Measurements from ENCODE around the gene RBFOX1. TPM values are rescaled to one million over a fixed set of nuclear protein-coding genes. Genes with fewer than 3 reads are reported as not detected.

The RBFOX1 gene
- total and polyA plus RNA-seq, 10 of the 15 experiments (the other 5 are each of a cell fraction or from before 2014, with no cell fraction given): 0.87 TPM; not detected in 9

- TF ChIP-seq, protein P1, sequence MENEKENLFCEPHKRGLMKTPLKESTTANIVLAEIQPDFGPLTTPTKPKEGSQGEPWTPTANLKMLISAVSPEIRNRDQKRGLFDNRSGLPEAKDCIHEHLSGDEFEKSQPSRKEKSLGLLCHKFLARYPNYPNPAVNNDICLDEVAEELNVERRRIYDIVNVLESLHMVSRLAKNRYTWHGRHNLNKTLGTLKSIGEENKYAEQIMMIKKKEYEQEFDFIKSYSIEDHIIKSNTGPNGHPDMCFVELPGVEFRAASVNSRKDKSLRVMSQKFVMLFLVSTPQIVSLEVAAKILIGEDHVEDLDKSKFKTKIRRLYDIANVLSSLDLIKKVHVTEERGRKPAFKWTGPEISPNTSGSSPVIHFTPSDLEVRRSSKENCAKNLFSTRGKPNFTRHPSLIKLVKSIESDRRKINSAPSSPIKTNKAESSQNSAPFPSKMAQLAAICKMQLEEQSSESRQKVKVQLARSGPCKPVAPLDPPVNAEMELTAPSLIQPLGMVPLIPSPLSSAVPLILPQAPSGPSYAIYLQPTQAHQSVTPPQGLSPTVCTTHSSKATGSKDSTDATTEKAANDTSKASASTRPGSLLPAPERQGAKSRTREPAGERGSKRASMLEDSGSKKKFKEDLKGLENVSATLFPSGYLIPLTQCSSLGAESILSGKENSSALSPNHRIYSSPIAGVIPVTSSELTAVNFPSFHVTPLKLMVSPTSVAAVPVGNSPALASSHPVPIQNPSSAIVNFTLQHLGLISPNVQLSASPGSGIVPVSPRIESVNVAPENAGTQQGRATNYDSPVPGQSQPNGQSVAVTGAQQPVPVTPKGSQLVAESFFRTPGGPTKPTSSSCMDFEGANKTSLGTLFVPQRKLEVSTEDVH (IDR thresholded peaks at IDR 0.05; ENCODE audit: low read depth, partially characterized antibody): no peak
- TF ChIP-seq TARDBP (IDR thresholded peaks at IDR 0.05; ENCODE audit: borderline replicate concordance) (no peak), MTA3 (IDR thresholded peaks at IDR 0.05; ENCODE audit: borderline replicate concordance, low read length) (no peak)
- TF ChIP-seq, protein P2, sequence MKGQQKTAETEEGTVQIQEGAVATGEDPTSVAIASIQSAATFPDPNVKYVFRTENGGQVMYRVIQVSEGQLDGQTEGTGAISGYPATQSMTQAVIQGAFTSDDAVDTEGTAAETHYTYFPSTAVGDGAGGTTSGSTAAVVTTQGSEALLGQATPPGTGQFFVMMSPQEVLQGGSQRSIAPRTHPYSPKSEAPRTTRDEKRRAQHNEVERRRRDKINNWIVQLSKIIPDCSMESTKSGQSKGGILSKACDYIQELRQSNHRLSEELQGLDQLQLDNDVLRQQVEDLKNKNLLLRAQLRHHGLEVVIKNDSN (IDR thresholded peaks at IDR 0.05; ENCODE audit: borderline replicate concordance, extremely low read length, insufficient read depth, low read depth, low read length): no peak
Measured at GRCh38 chr16:7330709-7331108, 1.9 kb upstream of the RBFOX1 start (continued).

DNA sequence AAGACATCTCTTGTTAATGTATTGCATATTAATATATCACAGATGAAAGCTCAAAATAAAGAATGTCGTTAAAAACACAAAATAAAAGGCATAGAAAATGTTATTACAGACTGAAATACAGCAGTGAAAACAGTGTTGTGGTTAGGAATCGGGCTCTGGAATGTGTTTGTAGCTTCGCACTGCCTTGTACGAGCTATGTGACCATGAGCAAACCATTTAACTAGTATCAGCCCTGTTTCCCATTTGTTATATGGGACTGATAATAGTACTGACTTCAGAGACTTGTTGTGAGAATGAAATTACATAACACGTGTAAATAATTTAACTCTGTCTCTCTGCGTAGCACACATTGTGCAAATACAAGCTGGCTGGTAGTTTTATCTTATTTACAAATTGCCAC, 648 bp upstream of the RBFOX1 start:
- H3K4me2 ChIP-seq (ENCODE audit: control insufficient read depth, insufficient read depth): no peak overlapping the region
- H3K27me3 ChIP-seq (replicated peaks in 1 of 2; ENCODE audit: control insufficient read depth in 2 of 2, insufficient read depth in 2 of 2, low read length in 1 of 2): no peaks in the 10 kb centered on the region
- ATAC-seq: no peak
- intact Hi-C loops (cut with micrococcal nuclease; ENCODE audit: unreplicated experiment) (no loop called here), in situ Hi-C loops (cut with MboI) (no loop called here)
- RAD21 ChIA-PET (ENCODE audit: unreplicated experiment): no interaction called here
- SMC1A ChIA-PET (ENCODE audit: uncharacterized antibody, unreplicated experiment): no interaction called here
- WGBS (ENCODE audit: insufficient coverage, insufficient replicate concordance, low lambda C conversion rate, missing lambda C conversion rate): 14% methylated on average over 6 of the region's 6 CpGs
- POLR2A ChIA-PET: no interaction called here
- H2AFZ ChIP-seq (ENCODE audit: control insufficient read depth, low read depth, low read length): no peak overlapping the region
- BruUV-seq (replicated peaks): no TSS peak
- H3K27ac ChIP-seq (ENCODE audit: control insufficient read depth, insufficient read depth): no peak overlapping the region
- H3K4me3 ChIP-seq: no peak overlapping the region
- CTCF ChIA-PET: no interaction called here
- no peak for DNase-seq (ENCODE audit: low read depth, low spot score)
- no peaks in the 10 kb centered on the region for H3K36me3 ChIP-seq (ENCODE audit: control insufficient read depth in 2 of 2, insufficient read depth in 2 of 2, low read length in 1 of 2)
- no peaks in the 10 kb centered on the region for H3K79me2 ChIP-seq (ENCODE audit: control insufficient read depth, insufficient read depth, low read length)
- H3K9ac ChIP-seq (ENCODE audit: control insufficient read depth, insufficient read depth, low read length): no peak overlapping the region
- FAIRE-seq: no peak
- no peaks in the 10 kb centered on the region for H3K4me1 ChIP-seq (ENCODE audit: control insufficient read depth, insufficient read depth, low read length)
- no peaks in the 10 kb centered on the region; the same call in 1 of the 3 replicates for H3K9me3 ChIP-seq (replicated peaks; ENCODE audit: control insufficient read depth, insufficient read depth, low read length)
- no peaks in the 10 kb centered on the region for H4K20me1 ChIP-seq (ENCODE audit: control insufficient read depth, insufficient read depth)
- TF ChIP-seq CREB1 (IDR thresholded peaks at IDR 0.05; ENCODE audit: low read depth): no peak
- TF ChIP-seq MYC (IDR thresholded peaks at IDR 0.05; ENCODE audit: insufficient read depth, insufficient read length, insufficient replicate concordance, low read length, severe bottlenecking): no peak
- no peak for TF ChIP-seq RBBP5 (conservative IDR thresholded peaks at IDR 0.05)
- no peak for TF ChIP-seq WRNIP1 (IDR thresholded peaks at IDR 0.05; ENCODE audit: borderline replicate concordance, low read depth, low read length)
- TF ChIP-seq IKZF2 (IDR thresholded peaks at IDR 0.05): no peak
- no peak for TF ChIP-seq ATF7 (IDR thresholded peaks at IDR 0.05; ENCODE audit: low read depth)
- no peak for TF ChIP-seq TCF3 (IDR thresholded peaks at IDR 0.05; ENCODE audit: borderline replicate concordance, insufficient read depth, low read depth, low read length)
- TF ChIP-seq, protein P3, sequence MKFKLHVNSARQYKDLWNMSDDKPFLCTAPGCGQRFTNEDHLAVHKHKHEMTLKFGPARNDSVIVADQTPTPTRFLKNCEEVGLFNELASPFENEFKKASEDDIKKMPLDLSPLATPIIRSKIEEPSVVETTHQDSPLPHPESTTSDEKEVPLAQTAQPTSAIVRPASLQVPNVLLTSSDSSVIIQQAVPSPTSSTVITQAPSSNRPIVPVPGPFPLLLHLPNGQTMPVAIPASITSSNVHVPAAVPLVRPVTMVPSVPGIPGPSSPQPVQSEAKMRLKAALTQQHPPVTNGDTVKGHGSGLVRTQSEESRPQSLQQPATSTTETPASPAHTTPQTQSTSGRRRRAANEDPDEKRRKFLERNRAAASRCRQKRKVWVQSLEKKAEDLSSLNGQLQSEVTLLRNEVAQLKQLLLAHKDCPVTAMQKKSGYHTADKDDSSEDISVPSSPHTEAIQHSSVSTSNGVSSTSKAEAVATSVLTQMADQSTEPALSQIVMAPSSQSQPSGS (IDR thresholded peaks at IDR 0.05; ENCODE audit: low read length): no peak
- TF ChIP-seq ZNF217 (IDR thresholded peaks at IDR 0.05): no peak
- no peak for TF ChIP-seq MYB (IDR thresholded peaks at IDR 0.05; ENCODE audit: borderline replicate concordance, low read depth, low read length)
- TF ChIP-seq IKZF1 (conservative IDR thresholded peaks at IDR 0.05): no peak
- TF ChIP-seq CBFB (IDR thresholded peaks at IDR 0.05; ENCODE audit: low read depth): no peak
- TF ChIP-seq FOXK2 (IDR thresholded peaks at IDR 0.05): no peak
- TF ChIP-seq NFYA (IDR thresholded peaks at IDR 0.05; ENCODE audit: borderline replicate concordance, low read depth, low read length): no peak
- no peak for TF ChIP-seq KAT2A (conservative IDR thresholded peaks at IDR 0.05; ENCODE audit: control insufficient read depth, low read depth, low read length)
- TF ChIP-seq MTA3 (IDR thresholded peaks at IDR 0.05; ENCODE audit: borderline replicate concordance, low read length): no peak
- no peak for TF ChIP-seq SMARCA5 (IDR thresholded peaks at IDR 0.05)
- TF ChIP-seq SIN3A (IDR thresholded peaks at IDR 0.05; ENCODE audit: low read depth, low read length): no peak
- no peak for TF ChIP-seq YY1 (IDR thresholded peaks at IDR 0.05; ENCODE audit: low read depth, low read length)

All from GM12878 (cell line).